ENCODE results near the gene LCN2.

Gene LCN2

DNA sequence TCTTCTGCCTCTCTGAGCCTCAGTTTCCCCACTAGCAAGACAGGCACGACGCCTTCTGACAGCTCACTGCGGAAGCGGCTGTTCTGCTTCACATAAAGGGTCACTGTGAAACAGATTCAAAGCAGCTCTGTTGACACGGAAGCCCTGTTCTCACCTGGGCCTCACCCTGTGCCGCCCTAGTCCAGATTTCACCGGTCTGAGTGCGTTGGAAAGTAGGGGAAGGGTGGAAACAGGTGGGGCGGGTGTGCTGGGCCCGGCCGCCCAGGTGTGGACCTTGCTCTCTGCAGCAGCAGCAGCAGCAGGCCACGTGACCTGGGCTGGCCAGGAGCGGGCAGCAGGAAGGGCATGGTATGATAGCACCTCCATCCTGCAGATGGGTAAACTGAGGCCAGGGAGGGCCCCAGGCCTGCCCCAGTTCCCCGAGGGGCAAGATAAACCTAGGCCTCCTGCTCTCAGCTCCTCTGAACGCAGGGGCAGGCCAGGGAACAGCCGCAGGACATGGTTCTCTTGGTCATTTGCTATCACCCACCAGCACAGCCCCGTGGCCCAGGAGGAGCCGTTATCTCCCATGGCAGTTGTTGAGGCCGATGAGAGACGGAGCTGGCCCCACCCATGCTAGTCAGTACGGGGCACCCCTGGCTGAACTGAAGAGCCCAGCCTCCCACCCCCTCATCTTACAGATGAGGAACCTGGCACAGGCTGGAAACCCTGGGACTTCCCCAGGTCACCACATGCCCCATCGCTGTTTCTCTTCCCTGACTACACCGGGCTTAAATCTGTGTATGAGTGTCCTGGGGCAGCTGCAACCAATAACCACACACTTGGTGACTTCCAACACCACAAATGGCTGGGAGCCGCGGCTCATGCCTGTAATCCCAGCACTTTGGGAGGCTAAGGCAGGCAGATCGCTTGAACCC is 33.8 kb upstream of the LCN2 start:
- no peak overlapping the region for H3K4me3 ChIP-seq (ENCODE audit: low read depth, low read length)
- no peak for DNase-seq (ENCODE audit: low read depth)
- TF ChIP-seq CTCF (IDR thresholded peaks at IDR 0.05; ENCODE audit: low read depth, low read length, missing control alignments), result no peak

- no peak for TF ChIP-seq CTCF (IDR thresholded peaks at IDR 0.05; ENCODE audit: low read depth, low read length, missing control alignments)
- no peak for DNase-seq (ENCODE audit: low read depth)
- no peak overlapping the region for H3K4me3 ChIP-seq (ENCODE audit: low read depth, low read length)
Observed at GRCh38 chr9:128116104-128117083, 32.9 kb upstream of the LCN2 start.

- peak; percentile 70 for DNase-seq (ENCODE audit: low read depth)
- no peak overlapping the region for H3K4me3 ChIP-seq (ENCODE audit: low read depth, low read length)
- TF ChIP-seq CTCF (IDR thresholded peaks at IDR 0.05; ENCODE audit: low read depth, low read length, missing control alignments), result peak; percentile 100
Observed at GRCh38 chr9:128117613-128118471, 31.4 kb upstream of the LCN2 start.

DNA sequence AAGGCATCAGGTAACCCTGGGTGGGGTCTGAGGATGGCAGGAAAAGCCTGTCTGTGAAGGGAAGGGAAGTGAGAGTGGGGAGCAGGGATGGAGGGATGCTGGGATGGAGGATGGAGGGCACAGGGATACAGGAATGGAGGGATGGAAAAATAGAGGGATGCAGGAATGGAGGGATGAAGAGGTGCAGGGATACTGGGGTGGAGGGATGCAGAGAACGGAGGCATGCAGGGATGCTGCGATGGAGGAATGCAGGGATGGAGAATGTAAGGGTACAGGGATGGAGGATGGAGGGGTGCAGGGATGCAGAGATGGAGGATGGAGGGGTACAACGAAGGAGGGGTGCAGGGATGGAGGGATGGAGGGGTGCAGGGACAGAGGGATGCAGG is 30.8 kb upstream of the LCN2 start:
- H3K4me3 ChIP-seq (ENCODE audit: low read depth, low read length), result no peak overlapping the region
- no peak for DNase-seq (ENCODE audit: low read depth)
- TF ChIP-seq CTCF (IDR thresholded peaks at IDR 0.05; ENCODE audit: low read depth, low read length, missing control alignments), result no peak

DNA sequence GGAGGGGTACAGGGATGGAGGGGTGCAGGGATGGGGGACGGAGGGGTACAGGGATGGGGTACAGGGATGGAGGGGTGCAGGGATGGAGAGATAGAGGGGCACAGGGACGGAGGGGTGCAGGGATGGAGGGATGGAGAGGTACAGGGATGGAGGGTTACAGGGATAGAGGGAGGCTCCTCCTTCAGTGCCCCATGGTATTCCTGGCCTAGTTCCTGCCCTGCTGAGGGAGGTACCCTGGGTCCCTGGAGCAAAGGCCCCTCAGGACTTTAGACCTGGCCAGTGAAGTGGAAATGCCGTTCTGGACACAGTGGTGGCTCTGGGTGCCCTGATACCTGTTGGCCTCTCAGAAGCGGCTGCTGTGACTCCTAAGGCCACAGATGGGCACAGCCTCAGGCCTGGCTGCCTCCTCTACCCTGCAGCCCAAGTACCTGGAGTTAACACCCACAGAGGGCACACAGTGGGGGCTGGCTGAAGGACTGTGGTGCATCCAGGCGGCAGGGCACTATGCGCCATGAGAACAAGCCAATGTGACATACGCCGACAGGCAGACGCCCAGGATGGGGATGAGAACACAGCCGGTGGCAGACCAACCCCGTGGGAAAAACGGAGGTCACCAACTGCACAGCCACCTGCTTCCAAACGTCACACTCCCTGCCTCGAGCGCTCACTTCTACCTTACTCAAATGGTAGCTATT is 30.1 kb upstream of the LCN2 start:
- no peak for DNase-seq (ENCODE audit: low read depth)
- H3K4me3 ChIP-seq (ENCODE audit: low read depth, low read length), result no peak overlapping the region
- no peak for TF ChIP-seq CTCF (IDR thresholded peaks at IDR 0.05; ENCODE audit: low read depth, low read length, missing control alignments)

Measured in GM12864 (cell line).